HG02840 (cell line): ENCODE data around the gene ZBTB32.

ENCODE experiments used
- ATAC-seq: cut with Tn5 transposase; IDR thresholded peaks from one replicate; pipeline ENCODE4 v1.9.1; 2021; ENCODE audit warnings: mild to moderate bottlenecking, moderate library complexity, moderate number of reproducible peaks; ENCODE audit not compliant: unreplicated experiment, low FRiP score

Gene ZBTB32

DNA sequence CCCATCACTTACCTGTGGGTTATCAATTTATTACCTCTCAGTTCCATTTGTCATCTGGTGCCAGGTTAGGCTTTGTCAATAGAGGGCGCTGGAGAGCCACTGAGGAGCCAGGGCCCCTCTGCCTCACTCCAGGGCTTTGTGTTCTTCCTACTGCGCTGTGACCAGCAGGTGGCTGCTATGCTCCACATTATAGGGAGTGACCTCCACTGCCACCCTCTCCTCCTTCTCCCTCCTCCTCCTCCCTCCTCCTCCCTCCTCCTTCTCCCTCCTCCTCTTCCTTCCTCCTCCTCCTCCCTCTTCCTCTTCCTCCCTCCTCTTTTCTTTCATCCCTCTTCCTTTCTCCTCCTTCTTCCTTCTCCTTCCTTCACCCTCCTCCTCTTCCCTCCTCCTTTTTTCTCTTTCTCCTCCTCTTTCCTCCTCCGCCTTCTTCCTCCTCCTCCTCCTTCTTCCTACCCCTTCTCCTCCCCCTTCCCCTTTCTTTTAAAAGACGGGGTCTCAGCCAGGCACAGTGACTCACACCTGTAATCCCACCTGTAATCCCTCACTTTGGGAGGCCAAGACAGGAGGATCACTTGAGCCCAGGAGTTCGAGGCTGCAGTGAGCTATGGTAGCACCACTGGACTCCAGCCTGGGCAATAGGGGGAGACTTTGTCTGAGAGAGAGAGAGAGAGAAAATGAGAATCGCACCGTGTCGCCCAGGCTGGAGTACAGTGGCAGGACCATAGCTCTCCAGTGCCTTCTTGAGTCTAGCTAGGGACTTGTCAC lies 10.3 kb upstream of the ZBTB32 start:
- ATAC-seq: peak; percentile 62

DNA sequence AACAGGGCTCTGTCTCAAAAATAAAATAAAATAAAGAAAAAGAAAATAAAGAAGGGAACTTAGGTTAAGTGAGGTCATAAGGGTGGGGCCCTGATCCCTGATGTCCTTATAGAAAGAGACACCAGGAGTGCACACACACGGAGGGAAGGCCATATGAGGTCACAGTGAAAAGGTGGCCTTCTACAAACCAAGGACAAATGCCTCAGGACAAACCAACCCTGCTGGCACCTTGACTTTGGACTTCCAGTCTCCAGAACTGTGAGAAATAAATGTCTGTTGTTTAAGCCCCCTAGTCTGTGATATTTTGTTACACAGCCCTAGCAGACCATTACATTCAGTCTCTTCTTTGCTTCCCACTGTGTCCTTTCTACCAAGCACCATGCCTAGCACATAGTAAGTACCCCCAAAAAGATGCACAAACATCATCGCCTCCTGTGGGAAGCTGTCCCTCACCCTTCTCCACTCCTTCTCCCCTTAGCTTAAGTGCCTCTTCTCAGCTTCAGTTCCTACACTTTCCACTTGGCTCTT lies 8.4 kb upstream of the ZBTB32 start:
- ATAC-seq: no peak

DNA sequence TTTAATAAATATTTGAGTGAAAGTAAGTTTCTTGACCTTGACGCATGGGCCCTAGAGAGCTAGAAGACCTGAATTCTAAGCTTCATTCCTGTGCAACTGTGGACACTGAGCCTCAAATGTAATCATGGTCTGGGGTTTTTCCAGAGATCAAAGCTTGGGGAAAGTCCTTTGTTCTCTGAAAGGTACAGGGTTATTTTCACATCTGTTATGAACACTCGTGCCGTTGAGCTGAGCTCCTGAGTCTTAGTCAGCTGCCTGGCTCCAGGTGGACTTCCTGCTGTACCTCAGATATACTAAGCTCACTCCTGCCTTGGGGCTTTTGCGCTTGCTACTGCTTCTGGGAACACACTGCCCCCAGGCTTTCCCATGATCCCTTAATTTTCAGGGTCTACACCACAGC lies 7.5 kb upstream of the ZBTB32 start:
- no peak for ATAC-seq

DNA sequence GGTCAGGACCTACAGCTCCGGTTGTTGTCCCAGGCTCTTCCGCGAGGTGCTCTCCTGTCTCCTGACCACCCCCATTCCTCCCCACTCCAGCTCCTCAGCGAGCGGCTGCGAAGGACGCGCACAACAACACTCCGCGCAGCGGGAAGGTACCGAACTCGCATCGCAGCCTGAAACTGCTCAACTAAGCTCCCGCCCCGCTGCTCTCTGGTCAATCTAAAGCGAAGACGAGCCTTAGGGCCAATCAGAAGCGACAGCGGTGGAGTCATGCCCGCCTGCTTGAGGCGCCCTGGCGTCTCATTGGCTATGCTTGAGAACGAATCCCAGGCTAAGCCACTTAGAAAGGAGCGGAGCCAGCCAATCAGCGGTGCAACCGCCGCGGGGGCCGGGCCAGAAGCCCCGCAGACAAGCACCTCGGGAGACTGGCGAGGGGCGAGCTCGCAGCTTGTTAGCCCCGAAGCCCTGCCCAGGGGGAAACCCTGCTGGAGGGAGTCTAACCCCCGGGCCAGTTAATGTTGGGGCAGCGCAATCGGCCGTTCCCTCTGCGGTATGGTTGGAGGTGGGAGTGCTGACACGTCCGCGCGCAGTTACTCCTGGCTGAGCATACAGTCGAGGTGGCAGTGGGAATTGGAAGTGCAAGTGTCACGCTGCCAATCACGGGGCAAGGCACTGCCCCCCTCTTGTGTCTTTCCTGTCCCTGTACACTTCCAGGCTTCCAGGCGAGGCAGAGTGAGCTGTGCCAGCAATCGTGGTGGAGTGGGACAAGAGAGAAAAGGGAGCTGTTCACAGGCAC lies 1.9 kb upstream of the ZBTB32 start:
- ATAC-seq: peak; percentile 93

DNA sequence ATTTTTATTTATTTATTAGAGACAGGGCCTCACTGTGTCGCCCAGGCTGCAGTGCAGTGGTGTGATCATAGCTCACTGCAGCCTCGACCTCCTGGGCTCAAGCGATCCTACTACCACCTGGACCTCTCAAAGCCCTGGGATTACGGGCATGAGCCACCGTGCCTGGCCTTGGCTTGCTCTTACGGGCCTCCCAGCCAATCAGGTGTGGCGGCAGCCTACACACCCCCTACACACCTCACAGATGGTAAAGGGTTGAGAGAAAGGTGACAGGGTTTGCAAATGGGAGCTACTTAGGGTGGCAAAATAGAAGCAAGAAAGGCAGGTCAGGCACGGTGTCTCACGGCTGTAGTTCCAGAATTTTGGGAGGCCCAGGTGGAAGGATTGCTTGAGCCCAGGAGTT lies 1.0 kb upstream of the ZBTB32 start:
- no peak for ATAC-seq

DNA sequence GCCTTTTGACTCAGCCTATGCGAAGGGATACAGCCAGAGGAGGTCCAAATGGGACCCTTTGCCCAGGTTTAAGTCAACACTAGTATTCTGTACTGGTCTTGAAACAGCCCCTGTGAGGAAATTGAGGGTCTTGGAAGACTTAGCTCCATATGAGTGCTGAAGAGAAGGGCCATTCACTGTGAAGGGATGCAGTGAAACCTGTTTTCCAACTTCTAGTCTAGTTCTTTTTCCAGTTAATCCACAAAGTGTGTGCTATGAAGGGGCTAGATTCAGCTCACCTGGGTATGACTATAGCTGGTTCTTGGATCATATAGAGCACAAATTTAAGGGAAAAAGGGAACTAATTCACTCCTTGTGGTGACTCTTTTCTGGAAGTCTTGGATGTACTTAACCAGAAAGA lies 4.0 kb downstream of the ZBTB32 start:
- ATAC-seq: no peak

DNA sequence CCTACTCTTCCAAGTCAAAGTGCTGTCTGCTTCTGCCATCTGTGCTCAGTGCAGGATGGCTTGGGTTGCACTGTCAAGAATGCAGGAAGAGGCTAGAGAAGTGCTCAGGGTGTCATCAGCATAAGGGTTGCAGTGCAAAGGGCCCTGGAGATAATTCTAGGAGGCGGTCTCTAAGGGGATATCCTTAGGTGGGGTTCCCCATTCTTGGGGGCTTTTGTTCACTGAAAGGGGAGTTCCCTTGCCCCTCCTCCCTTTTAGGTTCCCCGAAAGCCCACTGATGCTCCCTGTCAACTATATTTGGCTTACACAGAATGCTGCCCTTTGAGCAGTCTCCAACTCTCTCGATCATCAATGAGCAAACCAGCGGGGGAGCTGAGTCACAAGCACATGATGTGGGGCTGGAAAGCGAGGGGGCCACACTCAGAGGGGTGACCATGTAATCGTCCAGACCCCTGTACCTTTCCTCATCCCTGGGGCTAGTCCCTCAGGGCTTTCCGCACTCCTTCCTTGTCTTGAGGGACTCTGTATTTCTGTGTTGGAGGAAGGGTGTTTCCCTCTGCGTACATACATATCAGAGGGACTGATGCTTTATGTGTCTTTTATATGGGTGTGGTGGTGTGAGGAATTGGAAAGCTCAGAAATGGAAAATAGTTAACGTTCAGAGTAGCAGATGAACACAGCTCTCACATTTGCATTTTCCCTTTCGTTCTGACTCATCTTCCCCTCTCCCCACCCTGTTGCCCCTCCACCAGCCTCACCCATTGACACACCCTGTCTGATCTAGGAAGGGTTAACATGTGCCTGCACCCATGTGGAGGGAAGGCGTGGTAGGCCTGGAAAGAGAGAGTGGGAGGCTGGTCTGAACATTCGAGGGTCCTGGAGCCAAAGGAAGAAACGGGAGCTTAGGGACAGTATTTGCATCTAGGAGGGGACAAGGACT lies 6.7 kb downstream of the ZBTB32 start:
- ATAC-seq: peak; percentile 33

DNA sequence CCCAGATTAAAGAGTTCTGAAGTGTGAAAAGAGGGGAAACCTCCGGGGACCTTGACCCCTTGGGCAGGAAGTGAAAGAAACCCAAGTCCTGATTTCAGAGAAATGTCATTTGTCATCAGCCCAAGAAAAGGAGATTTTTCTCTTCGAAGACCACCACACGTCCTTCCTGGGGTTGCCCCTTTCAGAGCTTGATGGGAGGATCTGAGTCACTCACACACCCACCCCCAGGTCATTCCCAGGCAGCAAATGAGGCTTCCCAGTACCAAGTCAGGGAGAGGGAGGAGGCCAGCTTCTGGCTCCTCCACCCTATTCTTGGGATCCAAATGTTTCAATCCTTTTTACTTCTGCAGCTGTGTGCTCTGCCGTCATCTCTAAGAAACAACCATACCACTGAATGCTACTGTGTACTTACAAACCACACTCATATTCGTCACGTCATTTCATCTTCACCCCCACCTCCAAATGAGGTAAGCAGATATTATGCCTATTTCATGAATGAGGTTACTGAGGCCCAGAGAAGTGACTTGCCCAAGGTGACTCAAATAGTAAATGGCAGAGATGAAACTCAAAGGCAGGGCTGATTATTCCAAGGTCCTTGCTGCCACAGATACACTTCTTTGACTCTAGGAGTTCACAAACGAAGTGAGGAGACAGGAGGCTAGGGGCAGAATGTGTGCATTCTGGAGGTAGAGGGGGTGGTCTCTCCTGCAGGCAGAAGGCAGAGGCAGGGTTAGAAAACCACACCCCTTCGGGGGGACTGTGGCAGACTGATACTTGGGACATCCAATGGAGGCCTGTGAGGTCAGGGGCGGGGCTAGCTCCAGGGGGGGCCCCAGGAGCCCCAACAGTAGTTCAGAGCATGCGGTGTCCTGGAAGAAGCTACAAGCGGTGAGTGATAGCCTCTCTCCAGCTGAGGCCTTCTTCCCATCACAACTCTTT lies 8.5 kb downstream of the ZBTB32 start:
- no peak for ATAC-seq

DNA sequence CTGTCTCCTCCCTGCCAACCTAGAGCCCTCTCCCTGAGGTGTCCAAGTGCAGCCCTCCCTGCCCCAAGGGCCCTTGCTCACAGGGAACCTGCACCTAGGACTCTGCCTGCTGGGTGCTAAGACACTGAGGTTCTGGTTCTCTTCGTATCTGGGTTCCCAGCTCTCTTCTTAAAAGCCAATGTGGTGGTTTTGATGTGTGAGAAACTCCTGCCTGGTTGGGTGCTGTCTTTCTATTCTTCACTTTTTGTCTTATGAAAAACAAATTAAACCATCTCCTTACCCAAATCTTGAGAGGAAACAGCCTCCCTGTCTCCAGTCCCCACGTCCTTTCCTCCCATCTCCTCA lies 9.1 kb downstream of the ZBTB32 start:
- ATAC-seq: no peak

DNA sequence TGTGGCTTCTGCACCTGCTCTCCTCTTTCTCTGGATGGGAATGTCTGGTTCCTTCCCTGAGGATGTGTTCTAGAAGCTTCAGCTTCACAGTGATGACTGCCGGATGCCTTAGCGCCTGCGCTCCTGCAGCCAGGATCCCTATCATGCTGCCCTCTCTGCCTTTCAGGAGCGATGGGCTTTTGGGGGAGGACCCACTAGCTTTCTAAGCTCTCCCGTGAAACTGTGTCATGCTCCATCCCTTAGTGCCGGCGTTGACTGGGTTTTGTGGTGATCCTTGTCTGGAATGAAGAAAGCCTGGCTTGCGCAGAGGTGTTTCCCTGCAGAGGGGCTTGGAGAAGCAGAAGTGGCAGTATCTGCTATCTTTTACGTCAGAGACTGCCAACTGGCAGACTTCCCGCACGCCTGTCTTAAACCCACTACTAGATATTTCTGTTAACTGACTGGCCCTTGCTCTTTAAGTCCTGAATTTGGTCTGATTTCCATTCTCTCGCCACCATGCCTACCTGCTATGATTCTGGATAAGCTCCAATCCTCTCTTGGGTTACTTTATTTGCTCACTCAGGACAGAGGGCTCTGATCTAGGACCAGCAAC lies 9.6 kb downstream of the ZBTB32 start:
- ATAC-seq: no peak

DNA sequence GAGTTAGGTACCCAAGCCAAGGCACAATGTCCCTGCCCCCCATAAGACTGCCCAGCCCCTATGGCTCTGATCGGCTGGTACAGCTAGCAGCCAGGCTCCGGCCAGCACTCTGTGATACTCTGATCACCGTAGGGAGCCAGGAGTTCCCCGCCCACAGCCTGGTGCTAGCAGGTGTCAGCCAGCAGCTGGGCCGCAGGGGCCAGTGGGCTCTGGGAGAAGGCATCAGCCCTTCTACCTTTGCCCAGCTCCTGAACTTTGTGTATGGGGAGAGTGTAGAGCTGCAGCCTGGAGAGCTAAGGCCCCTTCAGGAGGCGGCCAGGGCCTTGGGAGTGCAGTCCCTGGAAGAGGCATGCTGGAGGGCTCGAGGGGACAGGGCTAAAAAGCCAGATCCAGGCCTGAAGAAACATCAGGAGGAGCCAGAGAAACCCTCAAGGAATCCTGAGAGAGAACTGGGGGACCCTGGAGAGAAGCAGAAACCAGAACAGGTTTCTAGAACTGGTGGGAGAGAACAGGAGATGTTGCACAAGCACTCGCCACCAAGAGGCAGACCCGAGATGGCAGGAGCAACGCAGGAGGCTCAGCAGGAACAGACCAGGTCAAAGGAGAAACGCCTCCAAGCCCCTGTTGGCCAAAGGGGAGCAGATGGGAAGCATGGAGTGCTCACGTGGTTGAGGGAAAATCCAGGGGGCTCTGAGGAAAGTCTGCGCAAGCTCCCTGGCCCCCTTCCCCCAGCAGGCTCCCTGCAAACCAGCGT lies 10.4 kb downstream of the ZBTB32 start:
- no peak for ATAC-seq

DNA sequence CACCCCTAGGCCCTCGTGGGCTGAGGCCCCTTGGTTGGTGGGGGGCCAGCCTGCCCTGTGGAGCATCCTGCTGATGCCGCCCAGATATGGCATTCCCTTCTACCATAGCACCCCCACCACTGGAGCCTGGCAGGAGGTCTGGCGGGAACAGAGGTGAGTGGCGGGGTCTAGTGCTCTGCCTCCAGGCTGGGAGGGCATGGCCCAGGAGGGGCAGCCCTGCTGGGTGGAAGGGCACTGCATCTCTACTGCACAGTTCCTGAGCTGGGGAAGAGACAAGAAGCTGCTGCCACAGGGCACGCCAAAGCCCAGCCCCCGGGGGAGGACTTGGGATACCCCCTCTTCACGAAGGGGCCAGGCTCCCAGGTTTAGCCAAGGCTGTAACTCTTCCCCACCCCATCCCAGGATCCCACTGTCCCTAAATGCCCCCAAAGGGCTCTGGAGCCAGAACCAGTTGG lies 11.0 kb downstream of the ZBTB32 start:
- no peak for ATAC-seq

DNA sequence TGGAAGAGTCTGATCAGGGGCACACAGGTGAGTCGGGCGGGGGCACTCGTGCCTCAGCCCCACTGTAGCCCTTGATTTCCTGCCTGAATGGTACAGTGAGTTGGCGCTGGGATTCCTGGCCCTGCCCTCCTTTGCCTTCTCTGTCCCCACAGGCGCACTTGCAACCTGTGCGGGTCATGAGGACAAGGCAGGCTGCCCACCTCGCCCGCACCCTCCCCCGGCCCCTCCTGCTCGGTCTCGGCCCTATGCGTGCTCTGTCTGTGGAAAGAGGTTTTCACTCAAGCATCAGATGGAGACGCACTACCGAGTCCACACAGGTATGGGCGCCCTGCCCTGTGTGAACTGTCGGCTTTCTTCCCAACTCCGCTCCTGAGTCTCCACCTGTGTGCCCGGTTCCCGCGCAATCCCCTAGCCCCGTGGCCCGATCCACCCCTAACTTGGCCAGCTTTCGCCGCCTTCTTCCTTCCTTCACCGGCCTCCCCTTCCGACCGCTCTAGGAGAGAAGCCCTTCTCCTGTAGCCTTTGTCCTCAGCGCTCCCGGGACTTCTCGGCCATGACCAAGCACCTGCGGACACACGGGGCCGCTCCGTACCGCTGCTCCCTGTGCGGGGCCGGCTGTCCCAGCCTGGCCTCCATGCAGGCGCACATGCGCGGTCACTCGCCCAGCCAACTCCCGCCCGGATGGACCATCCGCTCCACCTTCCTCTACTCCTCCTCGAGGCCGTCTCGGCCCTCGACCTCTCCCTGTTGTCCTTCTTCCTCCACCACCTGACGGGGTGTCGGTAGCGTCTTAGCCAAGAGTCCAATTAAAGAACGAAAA lies 11.8 kb downstream of the ZBTB32 start:
- no peak for ATAC-seq

DNA sequence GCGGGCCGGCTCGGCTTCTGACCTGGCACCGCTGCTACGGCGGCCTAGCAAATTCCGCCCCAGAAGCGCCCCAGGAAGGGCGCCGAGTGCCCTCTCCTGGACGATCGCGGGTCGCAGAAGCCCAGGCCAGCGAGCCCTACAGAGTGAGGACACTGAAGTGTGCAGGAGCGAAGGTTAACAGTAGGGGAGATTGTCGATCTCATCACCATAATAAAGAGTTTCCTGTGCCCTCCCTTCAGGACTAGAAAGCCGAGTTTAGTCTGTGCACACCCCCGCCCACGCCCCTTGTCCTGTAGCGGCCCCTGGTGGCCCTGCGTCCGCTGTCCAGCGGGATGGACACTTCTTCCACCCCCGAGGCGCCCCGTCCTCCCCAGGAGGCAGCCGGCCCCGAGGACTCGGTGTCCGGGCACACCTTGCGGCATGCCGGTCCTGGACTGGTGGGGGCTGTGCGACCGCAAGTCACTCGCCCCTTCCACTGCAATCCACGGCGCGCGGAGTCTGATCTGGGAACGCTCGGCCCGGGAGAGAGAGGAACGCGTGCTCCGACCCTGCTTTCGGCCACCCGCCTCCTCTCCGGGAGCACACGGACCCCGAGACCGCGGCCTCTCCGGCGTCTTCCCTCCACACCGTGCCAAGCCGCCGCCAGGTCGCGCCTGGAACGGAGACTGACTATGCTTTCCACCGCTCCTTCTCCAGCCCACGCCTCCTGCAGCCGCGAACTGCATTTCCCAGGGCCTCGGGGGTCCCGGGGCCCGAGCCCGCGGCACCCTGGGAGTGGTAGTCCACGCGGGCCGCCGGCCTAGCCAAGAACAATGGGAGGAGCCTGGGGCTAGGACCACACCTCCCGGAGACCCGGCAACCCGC lies 12.7 kb downstream of the ZBTB32 start:
- peak; percentile 61 for ATAC-seq

DNA sequence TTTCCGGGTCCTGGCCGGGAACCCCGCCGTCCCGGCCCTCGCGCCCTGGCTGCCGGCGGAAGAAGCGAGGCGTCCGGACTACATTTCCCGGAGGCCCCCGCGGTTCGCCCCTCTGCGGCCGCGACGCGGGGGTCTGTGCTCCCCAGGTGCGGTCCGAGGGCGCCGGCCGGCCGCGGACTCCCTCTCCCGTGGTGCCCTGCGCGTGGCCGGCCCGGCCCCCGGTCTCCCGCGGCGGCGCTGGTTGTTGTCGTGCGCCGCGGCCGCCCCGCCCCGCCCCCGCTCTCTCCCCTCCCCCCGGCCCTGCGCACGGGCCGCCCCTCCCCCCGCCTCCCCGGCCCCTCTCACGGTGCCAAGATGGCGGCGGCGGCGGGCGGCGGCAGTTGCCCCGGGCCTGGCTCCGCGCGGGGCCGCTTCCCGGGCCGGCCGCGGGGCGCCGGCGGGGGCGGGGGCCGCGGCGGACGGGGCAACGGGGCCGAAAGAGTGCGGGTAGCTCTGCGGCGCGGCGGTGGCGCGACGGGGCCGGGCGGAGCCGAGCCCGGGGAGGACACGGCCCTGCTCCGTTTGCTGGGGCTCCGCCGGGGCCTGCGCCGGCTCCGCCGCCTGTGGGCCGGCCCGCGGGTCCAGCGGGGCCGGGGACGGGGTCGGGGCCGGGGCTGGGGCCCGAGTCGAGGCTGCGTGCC lies 13.4 kb downstream of the ZBTB32 start, which contains the start of gene KMT2B:
Gene KMT2B, plus strand, starts transcription at position 339 of the 680 bp plus-strand sequence. Its CDS starts 16 bp downstream, at position 355.
- ATAC-seq: no peak
